Measurements from ENCODE around the gene EDEM1. TPM values are rescaled to one million over a fixed set of nuclear protein-coding genes. Genes with fewer than 3 reads are reported as not detected.

EDEM1 gene
- total RNA-seq, 1 donor from 2014 or later = 16.3 TPM

GRCh38 chr3:5255404-5256344 is 68.2 kb downstream of the EDEM1 start:
- peaks cover 3% of the 10 kb centered on the region for H3K9me3 Mint-ChIP-seq (ENCODE audit: unreplicated experiment)

DNA sequence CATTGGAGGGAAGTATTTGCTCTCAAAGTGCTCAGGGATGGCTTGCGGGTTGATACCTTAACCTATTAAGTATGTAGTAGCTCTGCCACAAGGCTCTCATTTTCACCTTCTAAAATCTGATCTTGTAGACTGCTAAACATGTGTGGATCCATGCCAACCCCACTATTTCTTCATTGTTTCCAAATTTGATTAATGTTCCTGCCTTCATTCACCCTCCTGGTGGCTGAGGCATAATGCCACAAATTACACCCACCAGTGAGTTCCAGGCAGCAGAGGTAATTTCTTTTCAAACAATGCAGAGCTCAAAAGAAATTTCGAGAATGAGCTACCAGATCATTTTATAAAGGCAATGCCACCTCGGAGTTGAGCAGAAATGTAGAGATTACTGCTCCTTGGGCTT is 71.0 kb downstream of the EDEM1 start:
- Mint-ChIP-seq H3K27ac (ENCODE audit: unreplicated experiment) (no peak overlapping the region), H3K36me3 (ENCODE audit: unreplicated experiment) (no peaks in the 10 kb centered on the region), H3K4me1 (ENCODE audit: low read depth, unreplicated experiment) (no peaks in the 10 kb centered on the region), H3K4me3 (ENCODE audit: unreplicated experiment) (no peak overlapping the region), H3K27me3 (ENCODE audit: unreplicated experiment) (peaks cover 2% of the 10 kb centered on the region), H3K9me3 (ENCODE audit: unreplicated experiment) (peaks cover 5% of the 10 kb centered on the region)
- TF ChIP-seq, protein P1, sequence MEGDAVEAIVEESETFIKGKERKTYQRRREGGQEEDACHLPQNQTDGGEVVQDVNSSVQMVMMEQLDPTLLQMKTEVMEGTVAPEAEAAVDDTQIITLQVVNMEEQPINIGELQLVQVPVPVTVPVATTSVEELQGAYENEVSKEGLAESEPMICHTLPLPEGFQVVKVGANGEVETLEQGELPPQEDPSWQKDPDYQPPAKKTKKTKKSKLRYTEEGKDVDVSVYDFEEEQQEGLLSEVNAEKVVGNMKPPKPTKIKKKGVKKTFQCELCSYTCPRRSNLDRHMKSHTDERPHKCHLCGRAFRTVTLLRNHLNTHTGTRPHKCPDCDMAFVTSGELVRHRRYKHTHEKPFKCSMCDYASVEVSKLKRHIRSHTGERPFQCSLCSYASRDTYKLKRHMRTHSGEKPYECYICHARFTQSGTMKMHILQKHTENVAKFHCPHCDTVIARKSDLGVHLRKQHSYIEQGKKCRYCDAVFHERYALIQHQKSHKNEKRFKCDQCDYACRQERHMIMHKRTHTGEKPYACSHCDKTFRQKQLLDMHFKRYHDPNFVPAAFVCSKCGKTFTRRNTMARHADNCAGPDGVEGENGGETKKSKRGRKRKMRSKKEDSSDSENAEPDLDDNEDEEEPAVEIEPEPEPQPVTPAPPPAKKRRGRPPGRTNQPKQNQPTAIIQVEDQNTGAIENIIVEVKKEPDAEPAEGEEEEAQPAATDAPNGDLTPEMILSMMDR (IDR thresholded peaks at IDR 0.05; ENCODE audit: partially characterized antibody, unreplicated experiment) = no peak
- no peak for DNase-seq

More at GRCh38 chr3:5255404-5256344, 68.2 kb downstream of the EDEM1 start:
- Mint-ChIP-seq H3K27ac (ENCODE audit: unreplicated experiment) (no peak overlapping the region), H3K4me1 (ENCODE audit: low read depth, unreplicated experiment) (no peaks in the 10 kb centered on the region), H3K4me3 (ENCODE audit: unreplicated experiment) (no peak overlapping the region), H3K27me3 (ENCODE audit: unreplicated experiment) (peaks cover 2% of the 10 kb centered on the region), H3K36me3 (ENCODE audit: unreplicated experiment) (no peaks in the 10 kb centered on the region)
- TF ChIP-seq, protein P1 (IDR thresholded peaks at IDR 0.05; ENCODE audit: partially characterized antibody, unreplicated experiment) = no peak
- DNase-seq = no peak

DNA sequence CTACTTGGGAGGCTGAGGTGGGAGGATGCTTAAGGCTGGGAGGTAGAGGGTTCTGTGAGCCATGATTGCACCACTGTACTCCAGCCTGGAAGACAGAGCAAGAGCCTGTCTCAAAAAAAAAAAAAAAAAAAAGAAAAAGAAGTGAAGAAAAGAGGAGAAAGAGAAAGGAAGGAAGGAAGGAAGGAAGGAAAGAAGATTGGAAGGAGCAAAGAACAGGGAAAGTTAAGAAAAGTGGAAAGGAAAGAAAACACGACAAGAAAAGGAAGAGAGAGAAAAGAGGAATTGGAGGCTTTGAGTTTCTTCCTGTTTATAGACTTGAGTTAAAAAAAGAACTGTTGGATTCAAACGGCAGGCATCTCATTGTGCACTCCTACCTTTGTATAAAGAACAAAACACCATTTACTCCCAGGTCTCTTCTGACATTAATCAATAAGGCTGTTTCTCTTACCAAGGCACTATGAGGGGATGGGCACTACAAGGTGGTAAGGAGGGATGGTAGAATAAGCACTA is 73.5 kb downstream of the EDEM1 start:
- TF ChIP-seq, protein P1 (IDR thresholded peaks at IDR 0.05; ENCODE audit: partially characterized antibody, unreplicated experiment) = no peak
- peaks cover 2% of the 10 kb centered on the region for H3K27me3 Mint-ChIP-seq (ENCODE audit: unreplicated experiment)
- H3K36me3 Mint-ChIP-seq (ENCODE audit: unreplicated experiment) = no peaks in the 10 kb centered on the region
- H3K27ac Mint-ChIP-seq (ENCODE audit: unreplicated experiment) = no peak overlapping the region
- H3K9me3 Mint-ChIP-seq (ENCODE audit: unreplicated experiment) = peaks cover 2% of the 10 kb centered on the region
- no peak overlapping the region for H3K4me3 Mint-ChIP-seq (ENCODE audit: unreplicated experiment)
- DNase-seq = no peak
- no peaks in the 10 kb centered on the region for H3K4me1 Mint-ChIP-seq (ENCODE audit: low read depth, unreplicated experiment)

GRCh38 chr3:5262507-5262906 is 75.0 kb downstream of the EDEM1 start:
- H3K9me3 Mint-ChIP-seq (ENCODE audit: unreplicated experiment) = peaks cover 2% of the 10 kb centered on the region
- TF ChIP-seq, protein P1 (IDR thresholded peaks at IDR 0.05; ENCODE audit: partially characterized antibody, unreplicated experiment) = no peak
- no peaks in the 10 kb centered on the region for H3K27me3 Mint-ChIP-seq (ENCODE audit: unreplicated experiment)
- no peak overlapping the region for H3K27ac Mint-ChIP-seq (ENCODE audit: unreplicated experiment)
- H3K4me3 Mint-ChIP-seq (ENCODE audit: unreplicated experiment) = no peak overlapping the region
- H3K4me1 Mint-ChIP-seq (ENCODE audit: low read depth, unreplicated experiment) = peaks cover 3% of the 10 kb centered on the region
- no peaks in the 10 kb centered on the region for H3K36me3 Mint-ChIP-seq (ENCODE audit: unreplicated experiment)
- DNase-seq = no peak

DNA sequence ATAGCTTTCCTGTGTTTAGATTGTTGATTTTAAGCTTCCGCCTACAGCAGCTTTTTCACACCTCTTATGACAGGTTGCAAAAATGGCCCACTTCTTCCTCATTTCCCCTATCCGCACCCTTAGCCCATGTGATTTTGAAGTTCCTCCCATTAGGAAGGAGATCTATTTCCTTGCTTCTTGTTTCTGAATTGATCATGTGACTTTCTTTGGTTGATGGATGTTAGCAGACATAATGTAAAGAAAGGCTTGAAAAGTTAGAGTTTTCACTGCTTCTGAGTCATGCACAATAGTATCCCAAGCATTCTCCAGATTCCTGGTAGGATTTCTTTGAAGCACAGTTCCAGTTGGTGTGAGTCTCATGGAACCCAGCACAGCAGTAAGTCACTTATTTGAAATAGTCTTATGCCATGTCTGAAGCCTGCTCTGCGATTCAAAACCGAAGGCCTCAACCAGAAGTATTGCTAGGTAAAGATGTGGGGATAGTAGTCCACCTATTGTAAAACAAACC is 76.6 kb downstream of the EDEM1 start:
- TF ChIP-seq, protein P1 (IDR thresholded peaks at IDR 0.05; ENCODE audit: partially characterized antibody, unreplicated experiment) = no peak
- no peak overlapping the region for H3K27ac Mint-ChIP-seq (ENCODE audit: unreplicated experiment)
- no peak for DNase-seq
- no peak overlapping the region for H3K4me3 Mint-ChIP-seq (ENCODE audit: unreplicated experiment)
- no peaks in the 10 kb centered on the region for H3K27me3 Mint-ChIP-seq (ENCODE audit: unreplicated experiment)
- no peaks in the 10 kb centered on the region for H3K36me3 Mint-ChIP-seq (ENCODE audit: unreplicated experiment)
- H3K4me1 Mint-ChIP-seq (ENCODE audit: low read depth, unreplicated experiment) = peaks cover 3% of the 10 kb centered on the region
- peaks cover 2% of the 10 kb centered on the region for H3K9me3 Mint-ChIP-seq (ENCODE audit: unreplicated experiment)

Measured in glutamatergic neuron (in vitro differentiated cells).